CD1c-positive myeloid dendritic cell (primary cell): ENCODE measurements around the gene PGF.

ENCODE experiments used
- DNase-seq: peaks from one replicate; pipeline ENCODE4 v3.0.0-alpha.2; 2016; ENCODE audit errors: extremely low spot score

PGF gene

GRCh38 chr14:74978416-74978947, 23.1 kb upstream of the PGF start:
- no peak for DNase-seq

GRCh38 chr14:74977901-74978385, 22.5 kb upstream of the PGF start:
- no peak for DNase-seq

- no peak for DNase-seq
Measured at GRCh38 chr14:74977164-74977900, 21.9 kb upstream of the PGF start.

GRCh38 chr14:74976264-74977113, 21.1 kb upstream of the PGF start:
- DNase-seq, result no peak

GRCh38 chr14:74975059-74975810, 19.8 kb upstream of the PGF start:
- DNase-seq, result no peak

GRCh38 chr14:74974364-74975058, 19.1 kb upstream of the PGF start:
- no peak for DNase-seq

- DNase-seq, result no peak
Measured at GRCh38 chr14:74973905-74974363, 18.5 kb upstream of the PGF start.

- DNase-seq, result peak; percentile 36
Measured at GRCh38 chr14:74973003-74973653, 17.7 kb upstream of the PGF start.

GRCh38 chr14:74968811-74969210, 13.4 kb upstream of the PGF start:
- no peak for DNase-seq

- no peak for DNase-seq
Measured at GRCh38 chr14:74965486-74966153, 10.2 kb upstream of the PGF start.

- no peak for DNase-seq
Measured at GRCh38 chr14:74964787-74965485, 9.5 kb upstream of the PGF start.

- DNase-seq, result no peak
Measured at GRCh38 chr14:74963705-74964271, 8.4 kb upstream of the PGF start.

GRCh38 chr14:74963178-74963704, 7.8 kb upstream of the PGF start:
- no peak for DNase-seq

GRCh38 chr14:74962493-74962892, 7.1 kb upstream of the PGF start:
- DNase-seq, result peak; percentile 80

- peak; percentile 56 for DNase-seq
Measured at GRCh38 chr14:74962046-74962445, 6.6 kb upstream of the PGF start.

- no peak for DNase-seq
Measured at GRCh38 chr14:74961238-74961911, 6.0 kb upstream of the PGF start.

GRCh38 chr14:74960736-74961135, 5.3 kb upstream of the PGF start:
- DNase-seq, result no peak

GRCh38 chr14:74959596-74960180, 4.3 kb upstream of the PGF start:
- DNase-seq, result peak; percentile 36
